Gastroesophageal sphincter (tissue), 4 donors: Measurements from ENCODE around the gene ORAI1. TPM values are rescaled to one million over a fixed set of nuclear protein-coding genes. Genes with fewer than 3 reads are reported as not detected.

Source experiments
- ATAC-seq: fragments of 150-250 bp; one replicate; pipeline ENCODE4 v1.9.1; 2016; ENCODE audit warnings: mild to moderate bottlenecking, moderate library complexity
- H3K27ac ChIP-seq, 4 donors: fragments of 200-600 bp; sonication (generic) in 3 of 4; 1 replicate in 3 of 4; 2 replicates in 1 of 4; pipeline ENCODE4 v1.5.1; 2016 to 2019
- H3K27me3 ChIP-seq: fragments of 200-600 bp; sonication (generic); one replicate; pipeline ENCODE4 v1.5.1; 2019
- H3K36me3 ChIP-seq, 2 donors: fragments of 200-600 bp; sonication (generic); one replicate each; pipeline ENCODE4 v1.5.1; 2019; ENCODE audit warnings: control low read depth in 1 of 2
- H3K4me1 ChIP-seq, 3 donors: fragments of 200-600 bp; sonication (generic); 1 replicate in 2 of 3; 2 replicates in 1 of 3; pipeline ENCODE4 v1.5.1; 2016 to 2019; ENCODE audit warnings: control low read depth in 2 of 3
- H3K4me3 ChIP-seq, 2 donors: fragments of 200-600 bp; sonication (generic); one replicate each; pipeline ENCODE4 v1.5.1; 2019; ENCODE audit warnings: mild to moderate bottlenecking in 1 of 2, moderate library complexity in 1 of 2
- H3K9me3 ChIP-seq, 3 donors: fragments of 200-600 bp; sonication (generic); one replicate each; pipeline ENCODE4 v1.5.1; 2017 to 2019; ENCODE audit warnings: control low read depth in 2 of 3
- CTCF ChIP-seq, 4 experiments: fragments of 200-600 bp in 2 of 4; fragments of 450-650 bp in 2 of 4; sonication (generic) in 1 of 4; IDR thresholded peaks; one replicate each; pipeline ENCODE4 v1.5.1; 2017 to 2019; ENCODE audit warnings: antibody characterized with exemption in 4 of 4, mild to moderate bottlenecking in 2 of 4, moderate library complexity in 2 of 4
- EP300 ChIP-seq: sonication (generic); formaldehyde crosslinking; IDR thresholded peaks from one replicate; pipeline ENCODE4 v1.6.1; 2017; ENCODE audit warnings: antibody characterized with exemption, mild to moderate bottlenecking
- POLR2A ChIP-seq, 2 donors: fragments of 450-650 bp; IDR thresholded peaks; one replicate each; pipeline ENCODE4 v1.6.1; 2017; ENCODE audit warnings: antibody characterized with exemption in 2 of 2, mild to moderate bottlenecking in 2 of 2, moderate library complexity in 1 of 2
- POLR2AphosphoS5 ChIP-seq: sonication (generic); formaldehyde crosslinking; IDR thresholded peaks from one replicate; pipeline ENCODE4 v1.6.1; 2017; ENCODE audit warnings: antibody characterized with exemption
- WGBS, 2 donors: methylation state at CpG; one replicate each; pipeline ENCODE4 v1.1.5; 2018; ENCODE audit warnings: low coverage in 1 of 2; 5-methylcytosine and 5-hydroxymethylcytosine counted together
- total RNA-seq, 4 donors: library from RNA; depleted of rRNA; stranded (reverse); fragments of >200 nt; gene quantifications; one replicate each; pipeline ENCODE4 v1.1.0, GENCODE V29; 2016

Gene ORAI1
- total RNA-seq, 4 donors from 2014 or later = 8.7 to 15.5 (median 12.6) TPM

DNA sequence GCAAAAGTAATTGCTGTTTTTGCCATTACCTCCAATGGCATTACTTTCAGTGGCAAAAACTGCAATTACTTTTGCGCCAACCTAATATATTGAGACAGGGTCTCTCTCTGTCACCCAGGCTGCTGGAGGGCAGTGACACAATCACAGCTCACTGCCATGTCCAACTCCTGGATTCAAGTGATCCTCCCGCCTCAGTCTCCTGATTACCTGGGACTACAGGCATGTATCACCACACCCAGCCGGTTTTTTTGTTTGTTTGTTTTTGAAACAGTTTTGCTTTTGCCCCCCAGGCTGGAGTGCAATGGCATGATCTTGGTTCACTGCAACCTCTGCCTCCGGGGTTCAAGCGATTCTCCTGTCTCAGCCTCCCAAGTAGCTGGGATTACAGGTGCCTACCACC is 29.8 kb upstream of the ORAI1 start:
- 85% methylated on average over 3 of the region's 5 CpGs; no CpG with 5 or more reads in 1 of the 2 donors for WGBS, 2 donors
- ATAC-seq = no peak
- Histone ChIP-seq H3K4me3 (no peak overlapping the region), H3K36me3 (no peaks in the 10 kb centered on the region), H3K9me3 (no peaks in the 10 kb centered on the region), H3K4me1 (no peaks in the 10 kb centered on the region), H3K27me3 (no peaks in the 10 kb centered on the region), H3K27ac (no peak overlapping the region)
- TF ChIP-seq POLR2AphosphoS5 = no peak
- TF ChIP-seq EP300 = no peak
- TF ChIP-seq POLR2A (IDR thresholded peaks at IDR 0.05) = no peak

- Histone ChIP-seq H3K27ac (no peak overlapping the region), H3K4me1 (no peaks in the 10 kb centered on the region), H3K27me3 (no peaks in the 10 kb centered on the region), H3K36me3 (no peaks in the 10 kb centered on the region), H3K9me3 (no peaks in the 10 kb centered on the region), H3K4me3 (no peak overlapping the region)
- no peak for ATAC-seq
- no peak for TF ChIP-seq EP300
- TF ChIP-seq POLR2A (IDR thresholded peaks at IDR 0.05) = no peak
- WGBS, 2 donors = 83 to 91% methylated on average over 1 to 4 of the region's 6 CpGs
These were observed 25.5 kb upstream of the ORAI1 start for GRCh38 chr12:121600702-121601336.

DNA sequence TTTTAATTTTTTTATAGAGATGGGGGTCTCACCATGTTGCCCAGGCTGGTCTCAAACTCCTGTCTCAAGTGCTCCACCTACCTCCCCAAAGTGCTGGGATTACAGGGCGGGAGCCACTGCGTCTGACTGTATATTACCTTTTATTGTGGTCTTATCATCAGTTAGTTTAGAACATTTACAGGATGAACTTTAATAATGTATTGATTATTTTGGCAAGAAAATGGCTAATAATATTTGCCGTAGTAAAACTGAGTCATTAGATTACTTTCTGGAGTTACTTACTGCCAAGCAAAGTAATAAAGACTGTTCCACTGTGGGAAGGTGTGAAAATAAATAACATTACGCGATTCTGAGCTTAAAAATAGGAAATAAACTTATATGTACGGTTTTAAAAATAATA is 23.6 kb upstream of the ORAI1 start:
- H3K27ac ChIP-seq = no peak overlapping the region
- no peaks in the 10 kb centered on the region for H3K36me3 ChIP-seq
- 67 to 93% methylated on average over 1 to 6 of the region's 6 CpGs for WGBS, 2 donors
- H3K9me3 ChIP-seq = no peaks in the 10 kb centered on the region
- no peaks in the 10 kb centered on the region for H3K27me3 ChIP-seq
- H3K4me3 ChIP-seq = no peak overlapping the region
- no peak for ATAC-seq
- TF ChIP-seq POLR2A (IDR thresholded peaks at IDR 0.05) (no peak), EP300 (no peak), POLR2AphosphoS5 (no peak), CTCF (IDR thresholded peaks at IDR 0.05) (no peak)
- H3K4me1 ChIP-seq = no peaks in the 10 kb centered on the region

- Histone ChIP-seq H3K4me1 (no peaks in the 10 kb centered on the region), H3K27ac (no peak overlapping the region), H3K27me3 (no peaks in the 10 kb centered on the region), H3K36me3 (no peaks in the 10 kb centered on the region), H3K9me3 (no peaks in the 10 kb centered on the region), H3K4me3 (no peak overlapping the region)
- TF ChIP-seq CTCF (IDR thresholded peaks at IDR 0.05) = no peak
- TF ChIP-seq EP300 = no peak
- ATAC-seq = no peak
- WGBS, 2 donors = 78% methylated on average over 5 of the region's 6 CpGs; no CpG with 5 or more reads in 1 of the 2 donors
These were observed 22.7 kb upstream of the ORAI1 start for GRCh38 chr12:121603581-121603980.

DNA sequence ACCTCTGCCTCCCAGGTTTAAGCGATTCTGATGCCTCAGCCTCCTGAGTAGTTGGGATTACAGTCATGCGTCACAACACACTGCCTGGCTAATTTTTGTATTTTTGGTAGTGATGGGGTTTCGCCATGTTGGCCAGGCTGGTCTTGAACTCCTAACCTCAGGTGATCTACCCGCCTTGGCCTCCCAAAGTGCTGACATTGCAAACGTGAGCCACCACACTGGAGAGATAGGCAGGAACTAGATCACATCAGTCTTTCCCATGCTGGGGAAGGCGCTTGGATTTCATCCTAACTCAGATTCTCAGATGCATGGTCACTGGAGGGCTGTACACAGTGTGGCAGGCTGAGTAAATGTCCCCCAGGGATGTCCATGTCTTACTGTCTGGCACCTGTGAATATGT is 18.0 kb upstream of the ORAI1 start:
- ATAC-seq = no peak
- Histone ChIP-seq H3K27me3 (no peaks in the 10 kb centered on the region), H3K27ac (no peak overlapping the region), H3K4me3 (no peak overlapping the region), H3K9me3 (no peaks in the 10 kb centered on the region), H3K4me1 (peaks cover 0 to 27% (median 3%) of the 10 kb centered on the region in 3 donors), H3K36me3 (no peaks in the 10 kb centered on the region)
- 90% methylated on average over 4 of the region's 6 CpGs; no CpG with 5 or more reads in 1 of the 2 donors for WGBS, 2 donors
- TF ChIP-seq POLR2AphosphoS5 (no peak), CTCF (IDR thresholded peaks at IDR 0.05) (no peak), POLR2A (IDR thresholded peaks at IDR 0.05) (no peak)
